GM13976 (cell line): ENCODE results near the gene MED13L.

Experiments
- DNase-seq: peaks from one replicate; pipeline ENCODE4 v3.0.0; 2012; ENCODE audit warnings: low spot score
- CTCF ChIP-seq: IDR thresholded peaks from 2 replicates; pipeline ENCODE4 v1.5.1; 2012; ENCODE audit warnings: borderline replicate concordance, mild to moderate bottlenecking; ENCODE audit not compliant: insufficient read depth; ENCODE audit errors: extremely low read depth, missing control alignments, control extremely low read depth
- in situ Hi-C: fragments of 300-500 bp; cut with MboI; formaldehyde crosslinking; loops from one replicate; pipeline ENCODE4 v1.12.0; 2022; ENCODE audit warnings: low sequenced_read_pairs, mixed read lengths, inconsistent platforms; ENCODE audit not compliant: unreplicated experiment

MED13L gene

GRCh38 chr12:116314477-116314876, 37.0 kb upstream of the MED13L start:
- in situ Hi-C loops, result no loop called here
- no peak for TF ChIP-seq CTCF
- DNase-seq, result no peak

GRCh38 chr12:116313194-116313927, 35.9 kb upstream of the MED13L start:
- in situ Hi-C loops, result no loop called here
- TF ChIP-seq CTCF, result no peak
- DNase-seq, result no peak

GRCh38 chr12:116310082-116310481, 32.6 kb upstream of the MED13L start:
- no peak for TF ChIP-seq CTCF
- no peak for DNase-seq
- in situ Hi-C loops, result no loop called here

GRCh38 chr12:116309343-116309742, 31.9 kb upstream of the MED13L start:
- DNase-seq, result no peak
- in situ Hi-C loops, result no loop called here
- no peak for TF ChIP-seq CTCF

- TF ChIP-seq CTCF, result no peak
- no peak for DNase-seq
- in situ Hi-C loops, result no loop called here
Observed at GRCh38 chr12:116308647-116309046, 31.2 kb upstream of the MED13L start.

- no peak for TF ChIP-seq CTCF
- no peak for DNase-seq
- in situ Hi-C loops, result no loop called here
Observed at GRCh38 chr12:116306968-116307367, 29.5 kb upstream of the MED13L start.
